Measurements from ENCODE around the gene SREBF2. TPM values are rescaled to one million over a fixed set of nuclear protein-coding genes. Genes with fewer than 3 reads are reported as not detected.

SREBF2 gene
- total RNA-seq, 4 donors from 2014 or later = 21.4 to 28.0 (median 25.3) TPM

DNA sequence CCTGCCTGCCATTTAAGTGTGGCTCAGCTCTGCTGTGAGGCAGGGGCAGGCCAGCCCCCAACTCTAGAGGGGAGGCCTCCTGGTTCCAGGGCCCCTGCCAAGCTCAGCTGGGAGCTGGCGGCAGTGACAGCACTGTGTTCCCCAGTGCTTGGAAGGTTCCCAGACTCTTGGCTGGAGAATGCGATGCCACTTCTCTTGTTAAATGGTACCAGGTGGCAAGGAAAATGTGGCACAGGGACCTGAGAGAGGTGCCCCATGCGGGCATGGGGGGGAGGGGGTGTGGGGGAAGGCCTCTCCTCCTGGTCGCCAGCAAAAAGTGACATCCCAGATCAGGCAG, 102.1 kb downstream of the SREBF2 start:
- TF ChIP-seq, protein P1, sequence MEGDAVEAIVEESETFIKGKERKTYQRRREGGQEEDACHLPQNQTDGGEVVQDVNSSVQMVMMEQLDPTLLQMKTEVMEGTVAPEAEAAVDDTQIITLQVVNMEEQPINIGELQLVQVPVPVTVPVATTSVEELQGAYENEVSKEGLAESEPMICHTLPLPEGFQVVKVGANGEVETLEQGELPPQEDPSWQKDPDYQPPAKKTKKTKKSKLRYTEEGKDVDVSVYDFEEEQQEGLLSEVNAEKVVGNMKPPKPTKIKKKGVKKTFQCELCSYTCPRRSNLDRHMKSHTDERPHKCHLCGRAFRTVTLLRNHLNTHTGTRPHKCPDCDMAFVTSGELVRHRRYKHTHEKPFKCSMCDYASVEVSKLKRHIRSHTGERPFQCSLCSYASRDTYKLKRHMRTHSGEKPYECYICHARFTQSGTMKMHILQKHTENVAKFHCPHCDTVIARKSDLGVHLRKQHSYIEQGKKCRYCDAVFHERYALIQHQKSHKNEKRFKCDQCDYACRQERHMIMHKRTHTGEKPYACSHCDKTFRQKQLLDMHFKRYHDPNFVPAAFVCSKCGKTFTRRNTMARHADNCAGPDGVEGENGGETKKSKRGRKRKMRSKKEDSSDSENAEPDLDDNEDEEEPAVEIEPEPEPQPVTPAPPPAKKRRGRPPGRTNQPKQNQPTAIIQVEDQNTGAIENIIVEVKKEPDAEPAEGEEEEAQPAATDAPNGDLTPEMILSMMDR (IDR thresholded peaks at IDR 0.05; ENCODE audit: low read depth) = no peak

DNA sequence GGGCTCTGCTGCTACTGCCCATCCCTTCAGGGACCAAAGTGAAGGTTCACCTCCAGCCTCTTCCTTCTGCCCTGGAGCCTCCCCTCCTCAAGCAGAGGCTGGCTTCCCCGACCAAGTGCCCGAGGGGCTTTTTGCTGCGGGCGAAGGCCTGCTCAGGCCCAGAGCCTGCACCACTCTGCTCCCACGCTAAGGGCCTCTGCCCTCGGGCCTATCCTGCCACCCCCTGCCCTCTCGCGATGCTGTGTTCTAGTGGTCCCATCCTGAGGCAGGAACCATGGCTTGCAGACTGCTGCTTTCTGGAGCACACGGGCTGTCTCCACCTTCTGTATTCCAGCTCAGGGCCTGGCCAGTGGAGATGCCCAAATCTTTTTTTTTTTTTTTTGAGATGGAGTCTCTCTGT, 102.6 kb downstream of the SREBF2 start:
- TF ChIP-seq, protein P1 (IDR thresholded peaks at IDR 0.05; ENCODE audit: low read depth) = no peak

DNA sequence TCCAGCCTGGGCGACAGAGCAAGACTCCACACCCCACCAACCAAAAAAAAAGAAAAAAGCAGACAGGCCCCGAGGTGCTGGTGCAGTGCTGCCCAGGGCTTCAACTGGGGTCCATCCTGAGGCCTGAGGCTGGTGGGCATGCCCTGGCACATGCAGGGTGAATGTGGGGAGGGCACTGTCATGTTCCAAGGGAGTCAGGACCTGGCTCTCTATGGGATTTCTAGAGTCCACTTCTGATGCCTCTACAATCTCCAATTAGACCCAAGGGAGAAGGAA, 103.9 kb downstream of the SREBF2 start:
- TF ChIP-seq, protein P1 (IDR thresholded peaks at IDR 0.05; ENCODE audit: low read depth) = no peak

DNA sequence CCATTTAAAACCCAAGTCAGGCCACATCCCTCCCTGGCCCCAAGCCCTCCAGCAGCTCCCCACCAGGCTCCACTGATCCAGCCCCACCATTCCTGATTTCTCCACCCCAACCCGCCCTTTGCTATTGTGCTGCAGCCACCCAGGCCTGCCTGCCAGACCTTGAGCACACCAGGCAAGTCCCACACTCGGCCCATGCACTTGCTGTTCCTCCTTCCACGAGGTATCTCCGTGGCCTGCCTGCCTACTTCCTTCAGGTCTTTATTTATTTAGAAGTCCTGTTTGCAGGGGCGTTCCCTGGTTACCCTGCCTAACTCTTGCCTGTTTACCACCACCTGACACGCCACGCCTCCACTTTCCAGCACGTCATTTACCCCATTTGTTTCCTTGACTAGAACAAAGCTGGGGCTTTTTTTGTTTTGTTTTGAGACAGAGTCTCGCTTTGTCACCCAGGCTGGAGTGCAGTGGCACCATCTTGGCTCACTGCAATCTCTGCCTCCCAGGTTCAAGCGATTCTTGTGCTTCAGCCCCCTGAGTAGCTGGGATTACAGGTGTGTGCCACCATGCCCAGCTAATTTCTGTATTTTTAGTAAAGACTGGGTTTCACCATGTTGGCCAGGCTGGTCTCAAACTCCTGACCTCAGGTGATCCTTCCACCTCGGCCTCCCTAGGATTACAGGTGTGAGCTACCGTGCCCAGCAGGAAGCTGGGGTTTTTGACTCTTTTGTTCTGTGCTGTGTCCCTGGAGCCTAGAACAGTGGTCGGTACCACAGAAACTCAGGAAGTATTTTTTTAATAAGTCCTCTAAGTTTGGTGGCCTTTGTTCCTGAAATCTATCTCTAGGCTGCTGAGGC, 107.3 kb downstream of the SREBF2 start:
- TF ChIP-seq, protein P1 (IDR thresholded peaks at IDR 0.05; ENCODE audit: low read depth) = no peak

DNA sequence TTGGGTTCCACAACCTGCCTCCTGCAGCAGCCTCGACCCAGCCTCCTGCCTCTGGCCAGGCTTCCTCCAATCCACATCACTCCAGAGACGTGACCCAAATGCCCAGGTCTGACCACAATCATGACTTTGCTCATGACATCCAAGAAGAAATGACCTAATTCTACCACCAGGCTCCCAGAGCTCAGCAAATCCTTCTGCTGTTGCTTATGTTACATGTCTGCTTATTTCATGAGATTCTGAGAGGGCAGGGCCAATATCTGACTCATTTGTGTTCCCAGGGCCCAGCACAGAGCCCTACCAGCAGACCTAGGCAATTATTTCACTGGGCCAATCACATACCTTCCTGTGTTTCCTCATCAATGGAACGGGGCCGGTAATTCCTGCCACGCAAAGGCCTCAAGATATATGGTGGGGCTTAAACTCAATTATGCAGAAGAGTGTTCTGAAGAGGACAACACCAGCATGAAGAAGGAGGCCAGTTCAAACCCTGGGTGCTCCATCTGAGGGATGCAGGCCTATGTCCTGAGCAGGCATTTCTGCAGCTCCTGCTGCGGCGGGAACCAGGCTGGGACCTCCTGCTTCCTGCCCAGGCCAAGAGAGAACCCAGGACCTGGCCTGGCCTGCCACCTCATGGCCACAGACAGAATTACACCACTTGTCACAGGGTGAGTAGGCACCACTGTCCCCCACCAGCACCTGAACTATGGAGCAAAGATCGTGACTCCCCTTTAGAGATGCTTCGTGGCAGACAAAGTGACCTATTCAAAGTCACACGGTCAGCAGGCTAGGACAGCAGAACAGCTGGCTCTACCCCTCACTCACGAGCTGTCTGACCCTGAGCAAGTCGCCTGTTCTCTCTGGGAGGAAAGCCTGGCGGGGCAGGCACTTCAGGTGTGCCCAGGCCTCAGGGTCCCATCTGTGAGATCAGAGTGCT, 108.2 kb downstream of the SREBF2 start:
- TF ChIP-seq, protein P1 (IDR thresholded peaks at IDR 0.05; ENCODE audit: low read depth) = no peak

DNA sequence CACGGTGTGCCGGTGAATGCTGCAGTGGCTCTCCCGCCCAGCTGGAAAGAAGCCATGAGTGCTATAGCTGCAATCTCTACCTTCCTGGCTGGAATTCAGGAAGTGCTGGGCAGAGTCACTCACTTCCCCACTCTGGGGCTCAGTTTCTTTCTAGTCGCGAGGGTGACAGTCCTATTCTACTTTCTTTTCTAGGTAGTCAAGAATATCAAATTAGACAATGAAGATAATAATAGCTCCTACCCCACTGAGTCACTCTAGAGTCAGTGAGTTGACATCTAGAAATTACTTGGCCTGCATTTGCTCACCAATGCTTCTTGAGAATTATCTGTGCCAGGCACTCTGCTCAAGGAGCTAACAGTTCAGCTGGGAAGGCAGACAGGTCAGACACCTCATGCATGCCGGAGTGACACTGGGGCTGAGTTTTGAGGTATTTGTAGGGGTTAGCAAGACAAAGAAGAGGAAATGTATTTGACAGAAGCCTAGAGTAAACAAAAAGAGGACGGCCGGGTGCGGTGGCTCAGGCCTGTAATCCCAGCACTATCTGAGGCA, 110.8 kb downstream of the SREBF2 start:
- TF ChIP-seq, protein P1 (IDR thresholded peaks at IDR 0.05; ENCODE audit: low read depth) = no peak
